ENCODE results near the gene SS18.

The SS18 gene

GRCh38 chr18:26071020-26071419 is 19.4 kb downstream of the SS18 start:
- no peak for DNase-seq

GRCh38 chr18:26059357-26059756 is 31.1 kb downstream of the SS18 start:
- DNase-seq = no peak

- no peak for DNase-seq
Measured at GRCh38 chr18:26057344-26057773, 33.1 kb downstream of the SS18 start.

- DNase-seq = no peak
Measured at GRCh38 chr18:26056291-26056690, 34.1 kb downstream of the SS18 start.

GRCh38 chr18:26052505-26052904 is 37.9 kb downstream of the SS18 start:
- DNase-seq = no peak

- DNase-seq = no peak
Measured at GRCh38 chr18:26051843-26052242, 38.6 kb downstream of the SS18 start.

GRCh38 chr18:26046419-26047077 is 43.9 kb downstream of the SS18 start:
- no peak for DNase-seq

- DNase-seq = no peak
Measured at GRCh38 chr18:26044807-26045206, 45.6 kb downstream of the SS18 start.

- DNase-seq = no peak
Measured at GRCh38 chr18:26040051-26040656, 50.3 kb downstream of the SS18 start.

- DNase-seq = no peak
Measured at GRCh38 chr18:26039203-26039602, 51.2 kb downstream of the SS18 start.

- no peak for DNase-seq
Measured at GRCh38 chr18:26036635-26037034, 53.8 kb downstream of the SS18 start.

- DNase-seq = no peak
Measured at GRCh38 chr18:26034850-26035497, 55.4 kb downstream of the SS18 start.

GRCh38 chr18:26022585-26022984 is 67.8 kb downstream of the SS18 start:
- DNase-seq = no peak

GRCh38 chr18:26021061-26021754 is 69.2 kb downstream of the SS18 start:
- DNase-seq = no peak

GRCh38 chr18:26017929-26018328 is 72.5 kb downstream of the SS18 start:
- no peak for DNase-seq

- no peak for DNase-seq
Measured at GRCh38 chr18:26014462-26014861, 76.0 kb downstream of the SS18 start.

- no peak for DNase-seq
Measured at GRCh38 chr18:26008619-26009018, 81.8 kb downstream of the SS18 start.

GRCh38 chr18:26008096-26008495 is 82.3 kb downstream of the SS18 start:
- no peak for DNase-seq

- DNase-seq = no peak
Measured at GRCh38 chr18:26005950-26006349, 84.5 kb downstream of the SS18 start.

- no peak for DNase-seq
Measured at GRCh38 chr18:26004832-26005231, 85.6 kb downstream of the SS18 start.

- no peak for DNase-seq
Measured at GRCh38 chr18:26003817-26004216, 86.6 kb downstream of the SS18 start.

- no peak for DNase-seq
Measured at GRCh38 chr18:26003356-26003755, 87.1 kb downstream of the SS18 start.

- DNase-seq = no peak
Measured at GRCh38 chr18:26002375-26002910, 88.0 kb downstream of the SS18 start.

- DNase-seq = no peak
Measured at GRCh38 chr18:25998461-25998860, 92.0 kb downstream of the SS18 start.

Data from activated CD8-positive, alpha-beta memory T cell treated with anti-CD3 and anti-CD28 coated beads for 24 hours (primary cell).